Midbrain (tissue), 1 donor: Measurements from ENCODE around the gene TCP11L1.

ENCODE experiments used
- DNase-seq: peaks from one replicate; lab custom pipeline; 2025; lab: John Stamatoyannopoulos, UW

The TCP11L1 gene, protein sequence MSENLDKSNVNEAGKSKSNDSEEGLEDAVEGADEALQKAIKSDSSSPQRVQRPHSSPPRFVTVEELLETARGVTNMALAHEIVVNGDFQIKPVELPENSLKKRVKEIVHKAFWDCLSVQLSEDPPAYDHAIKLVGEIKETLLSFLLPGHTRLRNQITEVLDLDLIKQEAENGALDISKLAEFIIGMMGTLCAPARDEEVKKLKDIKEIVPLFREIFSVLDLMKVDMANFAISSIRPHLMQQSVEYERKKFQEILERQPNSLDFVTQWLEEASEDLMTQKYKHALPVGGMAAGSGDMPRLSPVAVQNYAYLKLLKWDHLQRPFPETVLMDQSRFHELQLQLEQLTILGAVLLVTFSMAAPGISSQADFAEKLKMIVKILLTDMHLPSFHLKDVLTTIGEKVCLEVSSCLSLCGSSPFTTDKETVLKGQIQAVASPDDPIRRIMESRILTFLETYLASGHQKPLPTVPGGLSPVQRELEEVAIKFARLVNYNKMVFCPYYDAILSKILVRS

DNA sequence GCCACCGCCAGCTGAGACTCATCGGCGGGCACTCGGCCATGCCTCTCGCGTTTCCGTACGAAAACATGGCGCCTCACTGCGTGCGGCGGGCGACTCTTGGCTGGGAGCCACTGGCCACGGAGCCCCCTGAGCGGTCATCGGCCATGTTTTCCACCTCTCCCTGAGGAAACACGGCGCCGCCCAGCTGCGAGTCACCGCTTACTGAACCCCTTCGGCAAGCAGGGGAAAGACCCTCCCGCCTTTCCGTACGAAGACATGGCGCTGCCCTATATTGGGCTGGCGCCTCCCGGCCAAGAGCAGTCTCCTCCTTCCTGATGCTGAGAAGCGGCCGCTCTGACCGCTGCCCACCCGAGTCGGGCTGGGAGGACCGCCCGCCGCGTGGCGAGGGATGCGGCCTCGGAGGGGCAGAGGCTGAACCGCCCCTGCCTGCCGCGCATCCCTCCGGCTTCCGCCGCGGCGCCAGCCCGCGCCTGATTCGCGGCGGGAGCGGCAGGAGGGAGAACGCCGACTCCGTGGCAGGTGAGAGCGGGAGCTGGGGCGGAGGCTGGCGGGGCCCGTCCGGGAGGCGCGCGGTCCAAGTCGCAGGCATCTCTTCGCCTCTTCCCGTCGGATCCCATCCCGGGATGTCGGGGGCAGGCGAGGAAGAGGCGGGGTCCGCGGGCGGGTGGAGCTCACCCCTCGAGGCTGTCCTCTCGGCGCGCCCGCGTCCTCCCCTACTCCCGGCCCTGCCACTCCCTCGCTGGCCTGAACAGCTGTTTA, at the start of gene TCP11L1:
Gene TCP11L1 (plus strand): TSS at position 299 of the 759 bp plus-strand sequence. CDS start 4,202 bp downstream, outside the sequence.
- peak; percentile 92 for DNase-seq

DNA sequence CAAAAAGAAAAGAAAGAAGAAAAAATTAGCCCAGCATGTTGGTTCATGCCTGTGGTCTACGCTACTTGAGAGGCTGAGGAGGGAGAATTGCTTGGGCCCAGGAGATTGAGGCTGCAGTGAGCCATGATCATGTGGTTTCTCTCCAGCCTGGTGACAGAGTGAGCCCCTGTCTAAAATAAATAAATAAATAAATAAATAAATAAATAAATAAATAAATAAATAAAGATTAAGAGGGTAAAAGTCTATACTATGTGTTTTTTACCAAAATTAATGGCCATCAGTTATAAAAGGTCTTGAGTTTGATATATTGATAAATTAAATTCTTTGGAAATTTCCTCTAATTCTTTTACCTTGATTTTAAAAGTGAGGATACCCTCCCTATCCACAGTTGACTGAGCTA, 48.9 kb upstream of the TCP11L1 start:
- DNase-seq: no peak

DNA sequence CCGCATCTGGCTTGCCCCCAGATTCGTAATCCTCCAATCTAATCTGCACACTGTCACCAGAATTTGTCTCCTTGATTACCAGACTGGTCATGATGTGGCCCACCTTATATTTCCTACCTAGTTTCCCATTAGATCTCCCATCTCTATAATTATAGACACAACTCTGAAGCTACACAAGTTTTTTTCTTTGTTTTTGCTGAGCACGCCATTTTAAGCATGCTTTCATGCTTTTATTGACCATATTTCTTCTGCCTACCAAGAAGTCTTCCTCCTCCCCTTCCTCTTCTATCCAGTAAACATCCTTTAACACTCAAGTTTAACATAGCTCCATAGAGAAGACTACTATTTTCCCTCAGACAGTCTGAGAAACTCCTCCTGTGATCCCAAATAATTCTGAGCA, 47.9 kb upstream of the TCP11L1 start:
- DNase-seq: no peak

DNA sequence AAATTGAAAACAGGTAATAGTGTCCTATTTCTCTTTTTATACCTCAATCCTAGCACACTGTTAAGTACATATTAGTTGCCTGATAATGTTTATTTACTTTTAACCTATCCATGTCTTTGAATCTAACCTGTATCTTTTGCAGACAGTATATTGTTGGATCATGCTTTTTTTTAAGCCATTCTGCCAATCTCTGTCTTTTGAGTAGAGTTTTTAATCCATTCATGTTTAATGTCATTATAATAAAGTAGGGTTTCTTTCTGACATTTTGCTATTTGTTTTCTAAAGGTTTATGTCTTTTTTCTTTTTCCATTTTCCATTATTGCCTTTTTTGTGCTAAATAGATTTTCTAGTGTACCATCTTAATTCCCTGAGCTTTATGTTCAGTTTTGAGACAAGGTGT, 47.5 kb upstream of the TCP11L1 start:
- DNase-seq: no peak

DNA sequence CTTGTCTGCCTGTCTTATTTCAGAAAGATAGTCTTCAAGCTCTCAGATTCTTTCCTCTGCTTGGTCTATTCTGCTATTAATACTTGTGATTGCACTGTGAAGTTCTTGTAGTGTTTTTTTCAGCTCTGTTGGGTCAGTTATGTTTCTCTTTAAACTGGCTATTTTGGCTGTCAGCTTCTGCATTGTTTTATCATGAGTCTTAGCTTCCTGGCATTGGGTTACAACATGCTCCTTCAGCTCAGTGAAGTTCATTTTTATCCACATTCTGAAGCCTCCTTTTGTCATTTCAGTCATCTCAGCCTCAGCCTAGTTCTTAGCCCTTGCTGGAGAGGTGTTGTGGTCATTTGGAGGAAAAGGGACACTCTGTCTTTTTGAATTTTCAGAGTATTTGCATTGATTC, 39.2 kb upstream of the TCP11L1 start:
- DNase-seq: no peak

DNA sequence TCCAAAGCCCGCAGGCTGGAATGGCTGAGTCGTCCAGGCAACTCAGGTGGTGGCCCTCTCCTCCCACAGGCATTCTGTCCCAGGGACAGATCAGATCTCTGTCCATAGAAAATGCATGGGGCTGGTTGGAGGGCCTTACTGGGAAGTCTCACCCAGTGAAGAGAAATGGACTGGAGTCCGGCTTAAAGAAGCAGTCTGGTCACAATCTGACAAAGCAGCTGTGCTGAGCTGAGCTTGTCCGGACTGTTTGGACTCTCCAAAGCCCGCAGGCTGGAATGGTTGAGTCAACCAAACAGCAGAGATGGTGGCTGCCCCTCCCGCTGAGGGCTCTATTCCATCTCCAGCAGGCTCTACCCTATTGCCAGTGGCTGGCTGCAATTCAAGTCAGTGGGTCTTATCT, 38.1 kb upstream of the TCP11L1 start:
- no peak for DNase-seq

DNA sequence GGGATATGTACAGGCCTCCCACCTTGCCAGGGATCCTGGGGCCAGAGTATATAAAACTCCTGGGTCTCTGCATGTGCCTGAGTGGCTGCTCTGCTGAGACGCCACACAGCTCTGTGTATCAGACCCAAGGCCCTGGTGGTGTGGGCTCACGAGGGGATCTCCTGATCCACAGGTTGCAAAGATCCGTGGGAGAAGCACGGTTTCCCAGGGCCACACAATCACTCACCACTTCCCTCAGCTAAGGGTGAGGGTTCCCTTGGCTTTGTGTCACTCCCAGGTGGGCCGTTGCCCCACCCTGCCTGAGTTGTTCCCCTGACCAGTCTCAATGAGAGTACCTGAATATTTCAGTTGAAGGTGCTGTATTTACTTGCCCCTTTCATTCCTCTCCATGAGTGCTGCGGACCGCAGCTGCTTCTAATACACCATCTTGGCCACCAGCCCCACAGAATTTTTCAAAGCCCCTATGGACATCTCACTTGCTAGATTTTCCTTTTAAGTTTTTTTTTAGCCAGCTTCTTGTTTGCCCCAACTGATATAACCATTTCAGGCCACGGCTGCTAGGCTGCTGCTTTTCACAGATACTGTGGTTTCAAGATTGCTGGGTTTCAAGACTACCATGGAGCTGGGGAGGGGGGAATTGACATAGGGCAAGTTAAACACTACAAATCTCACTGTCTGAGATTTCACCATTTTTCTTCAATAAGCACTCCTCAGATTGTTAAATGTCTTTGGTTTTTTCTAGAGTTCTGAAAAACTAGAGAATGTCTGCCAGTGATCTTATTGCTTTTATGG, 37.4 kb upstream of the TCP11L1 start:
- DNase-seq: no peak

DNA sequence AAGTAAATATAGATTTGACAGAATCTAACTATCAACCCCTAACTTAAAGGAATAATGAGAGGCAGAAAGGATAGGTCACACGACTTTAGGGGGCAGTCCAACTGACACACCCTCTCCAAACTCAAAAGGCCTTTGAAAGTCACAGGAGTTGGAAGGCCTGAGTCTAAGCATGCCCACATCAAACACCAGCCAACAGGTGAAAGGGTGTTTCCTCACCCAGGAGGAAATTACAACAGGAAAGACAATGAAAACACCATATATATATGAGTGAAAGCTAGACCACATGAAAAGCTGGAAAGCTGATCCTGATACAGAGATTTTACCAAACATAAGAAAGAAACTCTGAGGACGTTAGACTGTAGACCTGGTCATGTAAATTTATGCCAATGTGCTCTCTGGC, 34.2 kb upstream of the TCP11L1 start:
- no peak for DNase-seq

DNA sequence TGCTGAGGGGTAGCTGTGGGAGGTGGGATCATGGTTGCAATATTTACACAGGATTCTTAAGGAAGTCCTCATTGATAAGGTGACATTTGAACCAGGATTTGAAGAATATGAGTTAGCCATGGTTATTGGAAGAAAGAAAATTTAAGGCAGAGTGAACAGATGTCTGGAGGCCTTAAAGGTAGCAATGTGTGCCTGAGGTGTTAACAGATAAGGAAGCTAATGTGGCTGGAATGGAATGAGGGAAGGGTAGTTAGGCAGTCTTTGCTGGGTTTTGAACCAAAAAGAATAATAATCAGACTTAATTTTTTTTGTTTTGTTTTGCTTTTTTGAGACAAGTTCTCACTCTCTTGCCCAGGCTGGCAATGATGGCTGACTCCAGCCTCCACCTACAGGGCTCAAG, 33.4 kb upstream of the TCP11L1 start:
- no peak for DNase-seq

DNA sequence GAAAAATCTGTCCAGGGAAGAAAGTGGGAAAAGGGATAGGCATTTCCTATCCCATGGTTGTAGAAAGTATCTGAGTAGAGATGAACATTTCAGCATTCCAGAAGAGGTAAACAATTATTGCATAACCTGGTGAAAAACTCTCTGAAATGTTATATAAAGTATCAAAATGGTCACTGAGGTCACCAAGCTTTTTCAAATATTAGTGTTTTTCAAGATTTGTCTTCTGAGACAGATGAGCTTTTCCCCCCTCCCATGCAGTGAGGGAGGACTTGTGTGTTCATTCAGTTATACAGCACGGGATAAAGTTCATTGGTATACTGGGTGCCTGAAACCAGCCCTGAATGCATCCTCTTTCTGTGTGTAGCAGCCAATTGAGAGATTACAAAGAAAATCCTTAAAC, 25.6 kb upstream of the TCP11L1 start:
- DNase-seq: no peak

DNA sequence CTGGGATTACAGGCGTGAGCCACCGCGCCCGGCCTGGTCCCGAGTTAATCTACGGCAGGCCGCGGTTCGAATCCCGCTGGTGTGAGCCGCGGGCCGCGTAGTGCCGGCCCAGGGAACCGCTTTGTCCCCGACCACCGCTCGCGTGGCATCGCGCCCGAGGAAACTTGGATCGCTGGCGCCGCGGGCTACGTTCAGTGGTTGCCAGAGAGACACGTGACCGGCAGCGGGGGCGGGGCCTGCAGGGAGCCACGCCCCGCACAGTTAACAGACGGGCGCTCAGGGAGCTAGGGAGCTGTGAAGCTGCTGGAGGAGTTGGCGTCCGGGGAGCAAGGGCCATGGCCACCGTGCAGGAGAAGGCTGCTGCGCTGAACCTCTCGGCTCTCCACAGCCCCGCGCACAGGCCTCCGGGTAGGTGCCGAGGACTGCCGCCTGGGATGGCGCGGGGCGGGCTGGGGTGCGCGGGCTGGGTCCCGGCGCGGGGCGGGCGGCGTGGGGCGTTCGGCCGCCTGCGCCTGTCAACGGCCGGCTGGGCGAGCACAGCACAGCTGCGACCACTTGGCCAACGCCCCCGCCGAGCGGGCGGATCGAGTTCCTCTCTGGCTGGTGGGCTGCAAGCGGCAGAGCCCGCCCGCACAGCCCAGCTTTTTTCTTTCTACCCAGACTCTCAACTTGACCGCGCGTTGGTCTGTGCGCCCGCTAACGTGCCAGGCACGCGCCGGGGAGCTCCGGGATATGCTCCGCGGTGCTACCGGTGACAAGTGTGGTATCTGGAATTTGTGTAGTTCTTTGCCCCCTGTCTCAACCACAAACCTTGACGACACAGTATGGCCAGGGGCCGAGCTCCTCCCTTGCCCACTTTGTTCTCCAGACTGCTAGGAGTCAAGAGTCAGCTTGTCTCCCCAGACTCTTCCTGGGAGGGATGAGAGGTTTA, 23.5 kb upstream of the TCP11L1 start, which contains the start of gene DEPDC7:
Gene DEPDC7 (plus strand): TSS at position 258 of the 931 bp plus-strand sequence. CDS start 78 bp downstream, at position 336.
- peak; percentile 93 for DNase-seq

DNA sequence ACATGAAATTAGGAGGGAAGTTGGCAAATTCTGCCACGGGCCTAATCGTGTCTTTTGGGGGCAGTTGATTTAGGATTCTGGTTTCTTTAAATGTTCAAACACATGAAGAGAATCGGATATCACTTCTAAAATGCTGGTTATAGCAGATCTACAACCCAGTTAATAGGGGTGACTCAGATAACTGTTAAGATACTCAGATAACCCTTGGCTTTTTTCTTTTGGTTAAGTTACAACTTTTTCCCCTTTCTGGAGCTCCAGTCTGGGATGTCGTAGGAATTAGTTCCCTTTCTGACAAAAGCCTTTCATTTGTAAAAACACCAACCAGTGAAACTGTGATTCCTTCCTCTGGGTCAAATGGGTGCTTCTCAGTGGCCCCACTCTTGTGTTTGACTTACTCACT, 22.7 kb upstream of the TCP11L1 start:
- DNase-seq: no peak

DNA sequence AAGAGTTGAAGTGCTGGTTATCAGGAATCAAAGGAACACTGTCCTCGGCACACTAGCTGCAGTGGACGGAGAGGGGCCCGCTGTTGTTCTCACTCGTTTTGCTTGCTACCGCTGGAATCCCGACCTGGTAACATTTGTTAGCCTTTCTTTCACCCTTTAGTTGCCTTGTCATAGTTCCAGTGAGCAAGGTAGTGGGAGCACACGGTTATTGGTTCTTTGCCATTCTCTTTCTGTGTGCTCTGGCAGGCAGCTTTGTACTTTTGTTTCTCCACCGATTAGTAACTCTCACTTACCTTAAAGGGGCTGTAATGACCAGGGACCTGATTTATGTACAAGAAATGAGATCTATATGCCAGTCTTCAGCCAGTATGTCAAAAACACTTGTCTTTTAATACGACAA, 21.9 kb upstream of the TCP11L1 start:
- no peak for DNase-seq

DNA sequence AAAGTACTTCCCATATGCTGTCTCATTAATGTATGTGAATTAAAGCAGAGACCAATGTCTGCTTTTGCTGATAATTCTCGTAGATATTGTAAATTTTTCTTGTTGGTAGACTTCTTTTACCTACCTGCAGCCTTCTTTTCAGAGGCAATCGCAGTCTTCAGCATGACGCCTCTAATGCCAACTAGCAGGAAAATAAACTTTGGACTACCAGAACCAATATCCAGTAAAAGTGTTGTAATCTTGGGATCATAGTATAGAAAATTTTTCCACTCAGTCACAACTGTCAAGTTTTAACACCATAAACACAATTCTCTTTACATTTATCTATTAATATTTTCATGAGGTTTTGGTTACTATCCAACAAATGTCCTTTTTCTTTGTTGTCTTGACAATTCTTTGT, 21.4 kb upstream of the TCP11L1 start:
- DNase-seq: no peak

DNA sequence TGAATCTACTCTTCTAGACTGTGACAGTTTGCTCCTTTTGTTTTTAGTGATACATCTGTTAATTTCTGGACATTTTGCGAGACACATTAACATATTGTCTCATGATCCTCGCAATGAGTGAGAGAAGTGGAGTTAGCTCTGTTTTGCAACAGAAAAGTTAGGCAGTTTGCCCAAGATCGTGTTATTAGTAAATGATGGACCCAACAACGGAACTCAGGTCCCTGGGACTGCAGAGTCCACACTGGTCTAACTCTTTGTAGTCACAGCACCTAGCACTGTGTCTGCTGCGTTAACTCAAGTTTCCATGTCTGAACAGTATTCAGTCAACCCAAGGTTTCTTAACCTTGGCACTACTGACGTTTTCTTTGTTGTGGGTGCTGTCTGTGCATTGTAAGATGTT, 20.5 kb upstream of the TCP11L1 start:
- no peak for DNase-seq

DNA sequence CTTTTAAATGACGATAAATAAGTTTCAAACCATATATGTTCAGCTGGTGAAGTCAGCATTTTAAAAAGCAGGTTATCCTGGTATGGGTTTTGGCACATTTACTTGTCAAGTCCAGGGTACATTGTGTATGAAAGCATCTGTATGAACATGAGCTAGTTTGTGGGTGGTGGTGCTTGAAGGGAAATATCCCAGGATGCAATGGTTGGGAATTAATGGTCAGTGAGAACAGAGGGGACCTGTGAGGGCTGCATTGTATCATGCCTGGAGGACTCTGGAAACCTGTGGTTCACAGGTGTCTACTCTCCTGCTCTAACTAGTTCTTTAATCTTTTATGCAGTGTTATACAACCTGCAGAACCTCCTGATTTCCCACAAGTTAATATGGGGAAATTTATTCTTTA, 17.9 kb upstream of the TCP11L1 start:
- DNase-seq: no peak

DNA sequence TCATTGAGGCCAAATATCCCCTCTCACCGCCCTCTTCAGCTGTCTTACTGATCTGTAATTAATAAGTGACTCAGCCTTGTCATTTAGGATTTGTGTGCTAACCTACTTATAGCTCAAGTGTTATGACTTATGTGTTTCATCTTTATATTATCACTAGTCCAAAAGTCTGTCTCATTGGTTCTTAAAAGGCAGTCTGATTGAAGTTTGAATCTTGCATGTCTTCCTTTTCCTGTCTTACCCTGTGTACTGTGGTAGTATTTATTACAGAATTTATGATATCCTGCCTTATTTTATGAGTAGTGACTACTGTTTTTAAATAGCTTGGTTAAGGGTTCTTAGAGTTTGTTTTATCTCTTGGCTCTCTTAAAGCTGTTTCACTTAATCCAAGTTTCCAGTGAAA, 17.4 kb upstream of the TCP11L1 start:
- no peak for DNase-seq

DNA sequence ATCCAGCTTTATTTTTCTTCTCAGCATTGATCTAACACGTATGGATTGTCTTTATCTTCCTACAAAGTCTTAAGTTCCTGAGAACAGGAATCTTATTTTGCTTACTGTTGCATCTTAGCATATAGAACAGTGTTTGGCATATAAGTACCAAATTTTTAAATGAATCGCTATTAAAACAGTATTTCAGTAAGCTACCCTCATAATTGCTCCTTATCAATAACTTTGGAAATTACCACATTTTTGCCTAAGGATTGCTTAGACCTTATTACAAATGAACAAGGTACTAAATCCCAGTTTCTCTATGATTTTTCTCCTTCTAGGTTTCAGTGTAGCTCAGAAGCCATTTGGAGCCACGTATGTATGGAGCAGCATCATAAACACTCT, 14.0 kb upstream of the TCP11L1 start:
- no peak for DNase-seq

DNA sequence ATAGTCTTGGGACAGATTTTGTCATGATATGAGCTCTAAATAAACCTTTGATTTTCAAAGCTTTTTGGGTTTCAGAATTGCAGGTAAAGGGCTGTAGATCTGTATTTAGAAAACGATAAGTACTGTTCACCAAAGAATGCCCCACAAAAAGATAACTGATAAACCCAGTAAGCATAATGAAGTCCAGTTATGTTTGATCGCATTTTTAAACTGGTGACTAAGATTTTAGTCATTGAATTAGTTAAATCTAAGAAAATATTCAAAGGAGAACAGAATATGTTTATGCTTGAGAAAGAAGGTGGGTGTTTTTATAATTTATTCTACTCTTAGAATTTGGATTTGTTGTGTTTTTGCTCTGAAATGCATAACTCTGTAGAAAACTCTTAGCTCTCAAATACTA, 12.1 kb upstream of the TCP11L1 start:
- no peak for DNase-seq

DNA sequence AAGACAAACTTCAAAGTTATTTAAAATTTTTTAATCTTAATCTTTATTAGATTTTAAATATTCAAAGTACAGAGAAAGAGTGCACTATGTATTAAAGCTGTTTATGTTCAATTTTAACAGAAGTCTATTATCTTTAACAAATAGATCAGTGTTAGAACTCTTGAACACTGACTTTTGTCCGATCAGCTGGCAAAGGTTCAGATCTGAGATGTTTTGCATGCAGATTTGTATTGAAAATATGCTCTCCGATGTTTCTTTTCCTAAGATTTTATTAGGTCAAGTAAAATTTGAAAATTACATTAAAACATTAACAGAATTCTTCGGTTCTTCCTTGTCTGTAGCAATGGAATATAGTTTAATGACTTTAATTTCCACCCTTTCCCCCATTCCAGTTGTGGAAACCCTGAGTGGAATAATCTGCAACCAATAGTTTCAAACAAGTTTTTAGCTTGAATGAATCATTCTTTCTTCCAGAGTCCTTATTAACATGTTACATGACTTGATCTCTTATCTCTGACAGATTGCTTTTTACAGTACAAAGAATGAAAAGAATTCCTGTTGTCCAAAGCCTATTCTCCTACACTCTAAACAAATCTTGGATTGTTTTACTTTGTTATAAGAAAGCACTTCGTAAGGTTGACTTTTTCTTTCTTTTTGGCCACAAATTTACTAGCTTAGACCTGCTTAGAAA, 11.4 kb upstream of the TCP11L1 start:
- no peak for DNase-seq

DNA sequence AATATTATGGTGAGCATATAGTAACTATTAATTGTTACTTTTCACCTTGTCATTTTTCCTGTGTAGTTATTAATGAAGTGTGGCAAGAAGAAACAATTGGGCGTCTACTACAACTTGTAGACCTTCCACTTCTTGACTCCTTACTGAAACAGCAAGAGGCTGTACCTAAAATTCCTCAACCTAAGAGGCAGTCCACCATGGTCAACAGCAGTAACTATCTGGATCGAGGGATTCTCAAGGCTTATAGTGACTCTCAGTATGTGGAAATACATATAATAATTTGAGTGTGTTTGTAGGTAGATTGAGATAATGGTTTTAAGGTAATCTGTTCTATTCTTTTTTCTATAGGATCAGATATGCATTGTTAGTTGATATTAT, 10.8 kb upstream of the TCP11L1 start:
- DNase-seq: no peak
